ENCODE results near the gene SPOCK1.

DNA sequence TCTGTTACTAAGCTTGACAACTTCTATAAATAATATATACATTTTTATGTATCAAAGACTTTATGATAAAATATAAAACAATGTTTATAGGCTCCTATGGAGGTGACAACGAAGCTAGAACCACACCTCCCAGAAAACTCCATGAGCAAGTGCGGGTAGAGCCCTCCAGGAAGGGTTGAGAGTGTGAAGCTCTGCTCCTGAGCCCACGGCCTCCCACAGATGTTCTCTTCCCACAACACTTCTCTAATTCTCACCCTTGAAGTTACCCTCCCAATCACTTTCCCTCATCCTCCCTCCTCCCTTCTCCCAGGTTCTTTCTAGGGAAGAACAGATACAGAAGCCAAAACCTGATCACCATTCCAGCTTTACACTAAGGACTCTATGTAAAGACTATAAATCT lies 427.6 kb downstream of the SPOCK1 start:
- TF ChIP-seq, protein P1, sequence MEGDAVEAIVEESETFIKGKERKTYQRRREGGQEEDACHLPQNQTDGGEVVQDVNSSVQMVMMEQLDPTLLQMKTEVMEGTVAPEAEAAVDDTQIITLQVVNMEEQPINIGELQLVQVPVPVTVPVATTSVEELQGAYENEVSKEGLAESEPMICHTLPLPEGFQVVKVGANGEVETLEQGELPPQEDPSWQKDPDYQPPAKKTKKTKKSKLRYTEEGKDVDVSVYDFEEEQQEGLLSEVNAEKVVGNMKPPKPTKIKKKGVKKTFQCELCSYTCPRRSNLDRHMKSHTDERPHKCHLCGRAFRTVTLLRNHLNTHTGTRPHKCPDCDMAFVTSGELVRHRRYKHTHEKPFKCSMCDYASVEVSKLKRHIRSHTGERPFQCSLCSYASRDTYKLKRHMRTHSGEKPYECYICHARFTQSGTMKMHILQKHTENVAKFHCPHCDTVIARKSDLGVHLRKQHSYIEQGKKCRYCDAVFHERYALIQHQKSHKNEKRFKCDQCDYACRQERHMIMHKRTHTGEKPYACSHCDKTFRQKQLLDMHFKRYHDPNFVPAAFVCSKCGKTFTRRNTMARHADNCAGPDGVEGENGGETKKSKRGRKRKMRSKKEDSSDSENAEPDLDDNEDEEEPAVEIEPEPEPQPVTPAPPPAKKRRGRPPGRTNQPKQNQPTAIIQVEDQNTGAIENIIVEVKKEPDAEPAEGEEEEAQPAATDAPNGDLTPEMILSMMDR (IDR thresholded peaks at IDR 0.05) = no peak
- no peak for TF ChIP-seq POLR2A (IDR thresholded peaks at IDR 0.05)

All from Peyer's patch (tissue), 4 donors.